OCI-LY3 (cell line): ENCODE results near the gene ARSJ.

Experiments
- CTCF ChIP-seq: fragments of 200-600, 300-600 bp; sonication (generic); IDR thresholded peaks from 2 replicates; pipeline ENCODE4 v1.5.1; 2014; ENCODE audit warnings: antibody characterized with exemption, low read length, low read depth
- EZH2phosphoT487 ChIP-seq: fragments of 200-600 bp; shearing (Covaris generic); IDR thresholded peaks from 2 replicates; pipeline ENCODE4 v1.6.1; 2018; ENCODE audit warnings: antibody characterized with exemption, mixed run types, low read depth

- TF ChIP-seq CTCF = no peak
- no peak for TF ChIP-seq EZH2phosphoT487
Observed at GRCh38 chr4:113950207-113950606, 29.2 kb downstream of the ARSJ start.
